Fibroblast of lung (primary cell): ENCODE measurements around the gene ROGDI.
"Not testable (repeated sequence)": the region's sequence is repeated elsewhere in the genome, so short reads cannot be mapped to it uniquely, and the experiment has no call there.

Experiments
- EZH2 ChIP-seq: IDR thresholded peaks from 2 replicates; pipeline ENCODE4 v1.5.1; 2012; ENCODE audit warnings: low read length, control low read depth, mild to moderate bottlenecking; ENCODE audit errors: missing control alignments
- TF ChIP-seq, protein P1 (sequence below), 2 donors: IDR thresholded peaks in 1 of 2; conservative IDR thresholded peaks in 1 of 2; 1 replicate in 1 of 2; 2 replicates in 1 of 2; pipeline ENCODE4 v1.5.1; 2011 to 2012; ENCODE audit warnings: low read length in 2 of 2, control low read depth in 1 of 2, inconsistent platforms in 1 of 2, low read depth in 1 of 2, mild to moderate bottlenecking in 1 of 2

DNA sequence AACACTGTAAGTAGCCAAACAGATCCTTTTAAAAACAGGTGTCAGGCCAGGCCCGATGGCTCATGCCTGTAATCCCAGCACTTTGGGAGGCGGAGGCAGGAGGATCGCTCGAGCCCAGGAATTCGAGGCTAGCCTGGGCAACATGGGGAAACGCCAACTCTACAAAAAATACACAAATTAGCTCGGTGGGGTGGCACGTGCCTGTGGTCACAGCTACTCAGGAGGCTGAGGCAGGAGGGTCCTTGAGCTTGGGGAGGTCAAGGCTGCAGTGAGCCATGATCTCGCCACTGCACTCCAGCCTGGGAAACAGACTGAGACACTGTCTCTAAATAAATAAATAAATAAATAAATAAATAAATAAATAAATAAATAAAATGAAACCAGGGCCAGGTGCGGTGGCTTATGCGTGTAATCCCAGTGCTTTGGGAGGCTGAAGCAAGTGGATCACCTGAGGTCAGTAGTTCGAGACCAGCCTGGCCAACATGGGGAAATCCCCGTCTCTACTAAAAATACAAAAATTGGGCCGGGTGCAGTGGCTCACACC is 17.9 kb downstream of the ROGDI start:
- TF ChIP-seq, protein P1, sequence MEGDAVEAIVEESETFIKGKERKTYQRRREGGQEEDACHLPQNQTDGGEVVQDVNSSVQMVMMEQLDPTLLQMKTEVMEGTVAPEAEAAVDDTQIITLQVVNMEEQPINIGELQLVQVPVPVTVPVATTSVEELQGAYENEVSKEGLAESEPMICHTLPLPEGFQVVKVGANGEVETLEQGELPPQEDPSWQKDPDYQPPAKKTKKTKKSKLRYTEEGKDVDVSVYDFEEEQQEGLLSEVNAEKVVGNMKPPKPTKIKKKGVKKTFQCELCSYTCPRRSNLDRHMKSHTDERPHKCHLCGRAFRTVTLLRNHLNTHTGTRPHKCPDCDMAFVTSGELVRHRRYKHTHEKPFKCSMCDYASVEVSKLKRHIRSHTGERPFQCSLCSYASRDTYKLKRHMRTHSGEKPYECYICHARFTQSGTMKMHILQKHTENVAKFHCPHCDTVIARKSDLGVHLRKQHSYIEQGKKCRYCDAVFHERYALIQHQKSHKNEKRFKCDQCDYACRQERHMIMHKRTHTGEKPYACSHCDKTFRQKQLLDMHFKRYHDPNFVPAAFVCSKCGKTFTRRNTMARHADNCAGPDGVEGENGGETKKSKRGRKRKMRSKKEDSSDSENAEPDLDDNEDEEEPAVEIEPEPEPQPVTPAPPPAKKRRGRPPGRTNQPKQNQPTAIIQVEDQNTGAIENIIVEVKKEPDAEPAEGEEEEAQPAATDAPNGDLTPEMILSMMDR (conservative IDR thresholded peaks at IDR 0.05 in 1 of 2, IDR thresholded peaks at IDR 0.05 in 1 of 2; ENCODE audit: low read depth in 1 of 2, low read length in 2 of 2) = not testable (repeated sequence)
- TF ChIP-seq EZH2 = not testable (repeated sequence)
